HCT116 (cell line): Measurements from ENCODE around the gene THEM4. TPM values are rescaled to one million over a fixed set of nuclear protein-coding genes. Genes with fewer than 3 reads are reported as not detected.
A peak's percentile ranks its signal among the peaks of the same experiment; 100 is the strongest.

ENCODE experiments used
- ATAC-seq: fragments of 200-7000 bp; cut with Tn5 transposase; 2 replicates; pipeline ENCODE4 v1.9.1; 2020; ENCODE audit warnings: mild to moderate bottlenecking, moderate library complexity
- BruUV-seq: library from RNA; stranded (reverse); fragments of 400-500 nt; replicated peaks from 2 replicates; lab custom pipeline; 2021; lab: Mats Ljungman, UMichigan
- CTCF ChIA-PET: fragments of 300-600 bp; sonication (Branson Sonifier 250); formaldehyde crosslinking; loops from one replicate; lab custom pipeline; 2021; ENCODE audit warnings: antibody characterized with exemption; lab: Charles Lee
- POLR2A ChIA-PET: fragments of 300-600, 350-600 bp; sonication (Branson Sonifier 250); formaldehyde crosslinking; loops from one replicate; lab custom pipeline; 2021; ENCODE audit warnings: antibody characterized with exemption; lab: Charles Lee
- RAD21 ChIA-PET, 2 experiments: fragments of 300-600 bp; sonication (Branson Sonifier 250); formaldehyde crosslinking; loops; one replicate each; lab custom pipeline; 2023; ENCODE audit warnings: low total read pairs in 2 of 2; ENCODE audit not compliant: uncharacterized antibody in 2 of 2, unreplicated experiment in 2 of 2, low non-redundant PET in 1 of 2; lab: Charles Lee
- DNase-seq: peaks from one replicate; pipeline ENCODE4 v3.0.0-alpha.2; 2010; ENCODE audit warnings: low read depth, low spot score
- H2AFZ ChIP-seq: fragments of 200-600 bp; shearing (Covaris generic), sonication (generic); 2 replicates; pipeline ENCODE4 v1.6.1; 2017; ENCODE audit warnings: low read depth, mixed run types, mixed read lengths, antibody characterized with exemption, low read length; ENCODE audit not compliant: poor library complexity, severe bottlenecking
- H3K27ac ChIP-seq: 2 replicates; pipeline ENCODE4 v1.5.1; 2012; ENCODE audit warnings: low read depth, low read length
- H3K27me3 ChIP-seq: fragments of 200-600 bp; sonication (generic); 2 replicates; pipeline ENCODE4 v1.6.1; 2016; ENCODE audit warnings: mixed run types, low read length, mixed read lengths; ENCODE audit not compliant: insufficient read depth
- H3K36me3 ChIP-seq, 2 experiments: fragments of 200-500 bp in 1 of 2; fragments of 200-600 bp in 1 of 2; sonication (Bioruptor generic) in 1 of 2; sonication (generic) in 1 of 2; 2 replicates each; pipeline versions ENCODE4 v1.5.1 to v1.6.1; 2014 to 2016; ENCODE audit warnings: low read length in 2 of 2, inconsistent platforms in 1 of 2, mixed read lengths in 1 of 2, mixed run types in 1 of 2; ENCODE audit not compliant: insufficient read depth in 2 of 2, control insufficient read depth in 1 of 2
- H3K4me1 ChIP-seq, 2 experiments: fragments of 200-600 bp in 1 of 2; sonication (generic) in 1 of 2; 2 replicates each; pipeline versions ENCODE4 v1.5.1 to v1.6.1; 2012 to 2017; ENCODE audit warnings: low read length in 2 of 2, inconsistent platforms in 1 of 2, mild to moderate bottlenecking in 1 of 2, mixed read lengths in 1 of 2, mixed run types in 1 of 2, moderate library complexity in 1 of 2; ENCODE audit not compliant: insufficient read depth in 2 of 2, control insufficient read depth in 1 of 2
- H3K4me2 ChIP-seq: fragments of 200-600 bp; sonication (generic); 2 replicates; pipeline ENCODE4 v1.6.1; 2017; ENCODE audit warnings: mixed run types, low read length, mixed read lengths
- H3K4me3 ChIP-seq, 2 experiments: fragments of 200-600 bp in 1 of 2; sonication (generic) in 1 of 2; replicated peaks in 1 of 2; 2 replicates each; pipeline ENCODE4 v1.5.1; 2011 to 2016; ENCODE audit warnings: low read length in 2 of 2, control low read depth in 1 of 2, low read depth in 1 of 2, mild to moderate bottlenecking in 1 of 2, mixed read lengths in 1 of 2, mixed run types in 1 of 2
- H3K79me2 ChIP-seq: fragments of 200-600 bp; sonication (generic); 2 replicates; pipeline ENCODE4 v1.6.1; 2017; ENCODE audit warnings: mild to moderate bottlenecking, mixed run types, low read length, moderate library complexity, mixed read lengths; ENCODE audit not compliant: insufficient read depth
- H3K9ac ChIP-seq: fragments of 200-600 bp; sonication (generic); 2 replicates; pipeline ENCODE4 v1.6.1; 2016; ENCODE audit warnings: low read length, mixed read lengths
- H3K9me2 ChIP-seq: fragments of 200-600 bp; sonication (generic), shearing (Covaris generic); 2 replicates; pipeline ENCODE4 v1.6.1; 2017; ENCODE audit warnings: mixed run types, mild to moderate bottlenecking, moderate library complexity; ENCODE audit not compliant: insufficient read depth
- H3K9me3 ChIP-seq, 2 experiments: fragments of 200-500 bp in 1 of 2; fragments of 200-600 bp in 1 of 2; sonication (Bioruptor generic) in 1 of 2; sonication (generic) in 1 of 2; 2 replicates each; pipeline ENCODE4 v1.6.1; 2014 to 2017; ENCODE audit warnings: low read length in 2 of 2, mixed read lengths in 2 of 2, inconsistent platforms in 1 of 2, low read depth in 1 of 2, mild to moderate bottlenecking in 1 of 2, mixed run types in 1 of 2, moderate library complexity in 1 of 2; ENCODE audit not compliant: control insufficient read depth in 1 of 2, insufficient read depth in 1 of 2
- H4K20me1 ChIP-seq: fragments of 200-600 bp; sonication (generic), shearing (Covaris generic); 2 replicates; pipeline ENCODE4 v1.6.1; 2017; ENCODE audit warnings: mixed run types, mild to moderate bottlenecking, moderate library complexity; ENCODE audit not compliant: insufficient read depth
- CBX3 ChIP-seq: IDR thresholded peaks from 2 replicates; pipeline ENCODE4 v1.6.1; 2012; ENCODE audit warnings: low read depth
- CEBPB ChIP-seq: IDR thresholded peaks from 2 replicates; pipeline ENCODE4 v1.6.1; 2012; ENCODE audit warnings: low read depth
- CTCF ChIP-seq, 3 experiments: fragments of 200-600 bp in 1 of 3; sonication (generic) in 1 of 3; IDR thresholded peaks in 2 of 3; conservative IDR thresholded peaks in 1 of 3; 2 replicates each; pipeline ENCODE4 v1.5.1; 2012 to 2017; ENCODE audit warnings: low read depth in 2 of 3, low read length in 2 of 3, antibody characterized with exemption in 1 of 3, borderline replicate concordance in 1 of 3, control low read depth in 1 of 3, mild to moderate bottlenecking in 1 of 3, mixed read lengths in 1 of 3, mixed run types in 1 of 3, moderate library complexity in 1 of 3; ENCODE audit not compliant: insufficient read depth in 1 of 3
- EGR1 ChIP-seq: IDR thresholded peaks from 2 replicates; pipeline ENCODE4 v1.6.1; 2012; ENCODE audit warnings: low read depth
- ELF1 ChIP-seq: IDR thresholded peaks from 2 replicates; pipeline ENCODE4 v1.6.1; 2012; ENCODE audit warnings: low read depth, borderline replicate concordance
- EZH2 ChIP-seq: fragments of 200-600 bp; sonication (generic); IDR thresholded peaks from 2 replicates; pipeline ENCODE4 v1.6.1; 2017; ENCODE audit warnings: antibody characterized with exemption, mixed run types
- FOSL1 ChIP-seq: IDR thresholded peaks from 2 replicates; pipeline ENCODE4 v1.6.1; 2012; ENCODE audit warnings: low read depth
- YY1 ChIP-seq: IDR thresholded peaks from 2 replicates; pipeline ENCODE4 v1.6.1; 2011; ENCODE audit warnings: low read length, low read depth, moderate library complexity, mild to moderate bottlenecking; ENCODE audit not compliant: insufficient replicate concordance; ENCODE audit errors: extremely low read depth
- ZNF274 ChIP-seq: fragments of 200-500 bp; sonication (Bioruptor generic); IDR thresholded peaks from 2 replicates; pipeline ENCODE4 v1.6.1; 2014; ENCODE audit warnings: mild to moderate bottlenecking, low read depth, low read length, inconsistent platforms
- intact Hi-C: fragments of 100-400 bp; cut with micrococcal nuclease; formaldehyde crosslinking; loops from 2 replicates; pipeline ENCODE4 v1.10.0; 2022
- total RNA-seq: library from RNA; stranded (reverse); gene quantifications from one replicate; pipeline ENCODE4 v1.2.1, GENCODE V29; 2021; ENCODE audit not compliant: unreplicated experiment
- TF ChIP-seq, protein P1 (sequence below): IDR thresholded peaks from 2 replicates; pipeline ENCODE4 v1.6.1; 2011; ENCODE audit warnings: mild to moderate bottlenecking, low read length, moderate library complexity; ENCODE audit not compliant: insufficient replicate concordance; ENCODE audit errors: extremely low read depth
- TF ChIP-seq, protein P2 (sequence below): IDR thresholded peaks from 2 replicates; pipeline ENCODE4 v1.6.1; 2012; ENCODE audit warnings: low read depth
- TF ChIP-seq, protein P3 (sequence below): IDR thresholded peaks from 2 replicates; pipeline ENCODE4 v1.6.1; 2012

THEM4 gene
- total RNA-seq, 1 experiment from 2014 or later, result 17.0 TPM

DNA sequence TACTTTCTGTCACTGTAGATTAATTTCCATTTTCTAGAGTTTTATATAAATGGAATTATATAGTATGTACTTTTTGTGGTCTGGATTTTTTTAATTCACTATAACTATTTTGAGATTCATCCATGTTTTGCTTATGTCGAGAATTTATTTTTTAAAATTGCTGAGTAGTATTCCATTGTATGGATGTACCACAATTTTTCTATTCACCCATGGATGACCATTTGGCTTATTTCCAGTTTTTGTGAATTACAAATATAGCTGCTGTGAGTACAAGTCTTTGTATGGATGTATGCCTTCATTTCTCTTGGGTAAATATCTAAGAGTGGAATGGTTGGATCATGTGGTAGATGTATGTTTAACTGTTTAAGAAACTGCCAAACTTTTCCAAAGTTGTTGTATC lies 3.7 kb upstream of the THEM4 start (continued):
- TF ChIP-seq, protein P1, sequence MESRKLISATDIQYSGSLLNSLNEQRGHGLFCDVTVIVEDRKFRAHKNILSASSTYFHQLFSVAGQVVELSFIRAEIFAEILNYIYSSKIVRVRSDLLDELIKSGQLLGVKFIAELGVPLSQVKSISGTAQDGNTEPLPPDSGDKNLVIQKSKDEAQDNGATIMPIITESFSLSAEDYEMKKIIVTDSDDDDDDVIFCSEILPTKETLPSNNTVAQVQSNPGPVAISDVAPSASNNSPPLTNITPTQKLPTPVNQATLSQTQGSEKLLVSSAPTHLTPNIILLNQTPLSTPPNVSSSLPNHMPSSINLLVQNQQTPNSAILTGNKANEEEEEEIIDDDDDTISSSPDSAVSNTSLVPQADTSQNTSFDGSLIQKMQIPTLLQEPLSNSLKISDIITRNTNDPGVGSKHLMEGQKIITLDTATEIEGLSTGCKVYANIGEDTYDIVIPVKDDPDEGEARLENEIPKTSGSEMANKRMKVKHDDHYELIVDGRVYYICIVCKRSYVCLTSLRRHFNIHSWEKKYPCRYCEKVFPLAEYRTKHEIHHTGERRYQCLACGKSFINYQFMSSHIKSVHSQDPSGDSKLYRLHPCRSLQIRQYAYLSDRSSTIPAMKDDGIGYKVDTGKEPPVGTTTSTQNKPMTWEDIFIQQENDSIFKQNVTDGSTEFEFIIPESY, result no peak
- TF ChIP-seq CTCF (IDR thresholded peaks at IDR 0.05 in 2 of 3, conservative IDR thresholded peaks at IDR 0.05 in 1 of 3; ENCODE audit: borderline replicate concordance in 1 of 3, insufficient read depth in 1 of 3, low read depth in 2 of 3, low read length in 2 of 3) (no peak), CEBPB (no peak)

DNA sequence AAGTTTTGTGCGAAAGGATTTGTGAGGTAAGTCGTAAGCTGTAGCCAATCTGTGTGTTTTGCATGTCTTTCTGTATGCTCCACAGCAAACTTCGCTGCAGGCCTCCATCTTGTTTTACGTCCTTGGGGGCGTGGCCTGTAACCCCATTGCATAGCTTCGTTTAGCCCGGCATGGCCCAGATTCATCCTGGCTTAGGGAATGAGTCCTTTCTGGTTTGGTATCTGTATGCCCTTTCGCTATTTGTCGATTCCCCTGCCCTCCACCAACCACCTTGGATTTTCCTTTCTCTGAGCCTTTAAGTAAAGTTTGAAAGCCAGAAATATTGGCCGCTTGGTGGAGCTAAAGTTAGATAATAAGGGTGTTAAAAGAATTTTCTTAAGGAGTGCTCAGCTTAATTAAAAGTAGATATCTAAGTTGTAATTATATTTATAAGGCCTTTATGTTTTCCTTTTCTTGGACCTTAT lies 1.1 kb downstream of the THEM4 start:
- no peaks in the 10 kb centered on the region for H4K20me1 ChIP-seq
- no peak overlapping the region for H2AFZ ChIP-seq
- POLR2A ChIA-PET, result interaction anchor here (0.9 to 1.7 kb wide), 10 partner anchors 9 to 140 kb away, joined by 3 to 7 read pairs (median 4); partner anchors contain the start of genes S100A10 and S100A11
- peak overlapping the region; percentile 74; the same call in 1 of the 2 replicates for H3K27ac ChIP-seq
- ATAC-seq, result peak; percentile 8; the same call in 1 of the 2 replicates
- BruUV-seq, result TSS peak; percentile 70
- RAD21 ChIA-PET, result no interaction called here
- H3K4me3 ChIP-seq, result peak overlapping the region; percentile 86 to 87
- no peaks in the 10 kb centered on the region for H3K9me2 ChIP-seq
- peaks cover 7 to 14% of the 10 kb centered on the region in 2 experiments; a peak in 3 of 4 replicates for H3K4me1 ChIP-seq
- no peaks in the 10 kb centered on the region for H3K27me3 ChIP-seq
- H3K4me2 ChIP-seq, result peak overlapping the region; percentile 95
- H3K79me2 ChIP-seq, result peaks cover 32% of the 10 kb centered on the region
- CTCF ChIA-PET, result interaction anchor here (0.5 to 2.4 kb wide), 10 partner anchors 9 to 126 kb away, joined by 3 to 31 read pairs (median 6); no protein-coding TSS in a partner anchor
- peak overlapping the region; percentile 84 for H3K9ac ChIP-seq
- H3K9me3 ChIP-seq, result peaks cover 8 to 12% of the 10 kb centered on the region in 2 experiments; a peak in 3 of 4 replicates
- intact Hi-C loops, result no loop called here
- H3K36me3 ChIP-seq, result peaks cover 0 to 17% of the 10 kb centered on the region in 2 experiments; a peak in 2 of 4 replicates
- DNase-seq, result peak; percentile 43
- TF ChIP-seq, protein P2, sequence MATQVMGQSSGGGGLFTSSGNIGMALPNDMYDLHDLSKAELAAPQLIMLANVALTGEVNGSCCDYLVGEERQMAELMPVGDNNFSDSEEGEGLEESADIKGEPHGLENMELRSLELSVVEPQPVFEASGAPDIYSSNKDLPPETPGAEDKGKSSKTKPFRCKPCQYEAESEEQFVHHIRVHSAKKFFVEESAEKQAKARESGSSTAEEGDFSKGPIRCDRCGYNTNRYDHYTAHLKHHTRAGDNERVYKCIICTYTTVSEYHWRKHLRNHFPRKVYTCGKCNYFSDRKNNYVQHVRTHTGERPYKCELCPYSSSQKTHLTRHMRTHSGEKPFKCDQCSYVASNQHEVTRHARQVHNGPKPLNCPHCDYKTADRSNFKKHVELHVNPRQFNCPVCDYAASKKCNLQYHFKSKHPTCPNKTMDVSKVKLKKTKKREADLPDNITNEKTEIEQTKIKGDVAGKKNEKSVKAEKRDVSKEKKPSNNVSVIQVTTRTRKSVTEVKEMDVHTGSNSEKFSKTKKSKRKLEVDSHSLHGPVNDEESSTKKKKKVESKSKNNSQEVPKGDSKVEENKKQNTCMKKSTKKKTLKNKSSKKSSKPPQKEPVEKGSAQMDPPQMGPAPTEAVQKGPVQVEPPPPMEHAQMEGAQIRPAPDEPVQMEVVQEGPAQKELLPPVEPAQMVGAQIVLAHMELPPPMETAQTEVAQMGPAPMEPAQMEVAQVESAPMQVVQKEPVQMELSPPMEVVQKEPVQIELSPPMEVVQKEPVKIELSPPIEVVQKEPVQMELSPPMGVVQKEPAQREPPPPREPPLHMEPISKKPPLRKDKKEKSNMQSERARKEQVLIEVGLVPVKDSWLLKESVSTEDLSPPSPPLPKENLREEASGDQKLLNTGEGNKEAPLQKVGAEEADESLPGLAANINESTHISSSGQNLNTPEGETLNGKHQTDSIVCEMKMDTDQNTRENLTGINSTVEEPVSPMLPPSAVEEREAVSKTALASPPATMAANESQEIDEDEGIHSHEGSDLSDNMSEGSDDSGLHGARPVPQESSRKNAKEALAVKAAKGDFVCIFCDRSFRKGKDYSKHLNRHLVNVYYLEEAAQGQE, result no peak
- no peak for TF ChIP-seq ZNF274
- TF ChIP-seq CTCF (IDR thresholded peaks at IDR 0.05 in 2 of 3, conservative IDR thresholded peaks at IDR 0.05 in 1 of 3; ENCODE audit: borderline replicate concordance in 1 of 3, insufficient read depth in 1 of 3, low read depth in 2 of 3, low read length in 2 of 3), result peak; percentile 22 to 37 (median 25); a peak in 4 of 6 replicates
- no peak for TF ChIP-seq EGR1
- no peak for TF ChIP-seq ELF1
- 0 out of 2 replicates have a peak, but pooled peaks have one; percentile 11 for TF ChIP-seq CBX3
- TF ChIP-seq, protein P3, sequence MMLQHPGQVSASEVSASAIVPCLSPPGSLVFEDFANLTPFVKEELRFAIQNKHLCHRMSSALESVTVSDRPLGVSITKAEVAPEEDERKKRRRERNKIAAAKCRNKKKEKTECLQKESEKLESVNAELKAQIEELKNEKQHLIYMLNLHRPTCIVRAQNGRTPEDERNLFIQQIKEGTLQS, result no peak
- TF ChIP-seq YY1, result no peak
- TF ChIP-seq CEBPB, result no peak
- no peak for TF ChIP-seq EZH2
- TF ChIP-seq FOSL1, result no peak
